ENCODE measurements around the gene ICAM1. TPM values are rescaled to one million over a fixed set of nuclear protein-coding genes. Genes with fewer than 3 reads are reported as not detected.
A peak's percentile ranks its signal among the peaks of the same experiment; 100 is the strongest.

The ICAM1 gene
- total RNA-seq, 1 experiment from 2014 or later: 2.3 TPM

- Histone ChIP-seq H4K91ac (ENCODE audit: insufficient read length, low read depth, low read length) (no peak overlapping the region), H2AK5ac (ENCODE audit: insufficient read length, low read length) (no peak overlapping the region), H3K18ac (ENCODE audit: insufficient read length, low read depth, low read length) (no peak overlapping the region), H3K4me2 (ENCODE audit: insufficient read depth, insufficient read length, low read length) (peak overlapping the region; percentile 92), H4K8ac (replicated peaks; ENCODE audit: insufficient read length, low read depth, low read length) (no peak overlapping the region), H2BK5ac (ENCODE audit: insufficient read length, low read length) (no peak overlapping the region), H3K27ac (ENCODE audit: insufficient read length, low read depth, low read length) (no peak overlapping the region), H3K23ac (ENCODE audit: insufficient read length, low read depth, low read length) (no peak overlapping the region), H3K9me3 (ENCODE audit: control insufficient read depth, low read depth, low read length) (no peaks in the 10 kb centered on the region), H4K20me1 (ENCODE audit: control insufficient read depth, insufficient read depth, insufficient read length) (no peaks in the 10 kb centered on the region), H3K14ac (ENCODE audit: insufficient read depth, low read length) (no peak overlapping the region), H2BK20ac (ENCODE audit: low read depth, low read length, poor library complexity, severe bottlenecking) (no peak overlapping the region), H2BK12ac (ENCODE audit: insufficient read length, low read depth, low read length) (no peak overlapping the region), H3K4ac (ENCODE audit: low read depth, low read length) (no peak overlapping the region), H3K27me3 (ENCODE audit: insufficient read depth, low read length) (peaks cover 68% of the 10 kb centered on the region), H3T11ph (ENCODE audit: low read length) (no peak overlapping the region), H3K79me2 (ENCODE audit: insufficient read depth, low read length) (no peaks in the 10 kb centered on the region), H3K23me2 (ENCODE audit: insufficient read length, low read depth, low read length, poor library complexity, severe bottlenecking) (peaks cover 44% of the 10 kb centered on the region), H2BK120ac (ENCODE audit: low read depth, low read length, poor library complexity, severe bottlenecking) (no peak overlapping the region), H3K4me1 (ENCODE audit: insufficient read depth, low read length) (no peaks in the 10 kb centered on the region; the same call in 1 of the 2 replicates), H4K5ac (ENCODE audit: insufficient read length, low read depth, low read length) (no peak overlapping the region), H3K79me1 (ENCODE audit: insufficient read depth, low read depth, low read length, poor library complexity, severe bottlenecking) (no peaks in the 10 kb centered on the region), H2BK15ac (ENCODE audit: low read depth, low read length) (no peak overlapping the region), H2AFZ (ENCODE audit: low read length) (no peak overlapping the region), H3K9ac (ENCODE audit: extremely low read depth, insufficient read length, low read length) (no peak overlapping the region), H3K56ac (ENCODE audit: insufficient read length, low read depth, low read length) (no peak overlapping the region)
- Mint-ChIP-seq H3K4me3 (peak overlapping the region; percentile 51 to 92), H3K9me3 (peaks cover 0 to 5% of the 10 kb centered on the region in 2 experiments; a peak in 3 of 5 replicates), H3K27me3 (ENCODE audit: low read depth) (peaks cover 99% of the 10 kb centered on the region), H3K27ac (no peak overlapping the region; a peak in 1 of 7 replicates), H3K4me1 (peaks cover 17 to 49% of the 10 kb centered on the region in 2 experiments), H3K36me3 (ENCODE audit: insufficient read depth in 1 of 3, low read depth in 3 of 3) (no peaks in the 10 kb centered on the region; a peak in 3 of 7 replicates)
- WGBS (ENCODE audit: extremely low coverage, insufficient read length, low lambda C conversion rate): no CpG with 5 or more reads among the region's 45 CpGs
- no peak for TF ChIP-seq CTCF (conservative IDR thresholded peaks at IDR 0.05)
- peak; percentile 96 for DNase-seq
Observed at GRCh38 chr19:10292206-10292788, 21.4 kb downstream of the ICAM1 start.
